ACC112 (cell line): Measurements from ENCODE around the gene CRTC3.
"Not testable (repeated sequence)": the region's sequence is repeated elsewhere in the genome, so short reads cannot be mapped to it uniquely, and the experiment has no call there.

Experiments used
- H2AFZ ChIP-seq: fragments of 200-600 bp; sonication (generic); one replicate; pipeline ENCODE4 v1.6.0; 2017; ENCODE audit warnings: antibody characterized with exemption, low read length; ENCODE audit not compliant: unreplicated experiment
- H3K27ac ChIP-seq: fragments of 200-600 bp; sonication (generic); 2 replicates; pipeline ENCODE4 v1.5.1; 2014; ENCODE audit warnings: low read depth, mild to moderate bottlenecking, antibody characterized with exemption, low read length, moderate library complexity
- H3K27me3 ChIP-seq: fragments of 200-600 bp; sonication (generic); 2 replicates; pipeline ENCODE4 v1.6.1; 2014; ENCODE audit warnings: mild to moderate bottlenecking, antibody characterized with exemption, low read length, moderate library complexity, mixed read lengths; ENCODE audit not compliant: insufficient read depth
- H3K36me3 ChIP-seq: fragments of 200-600 bp; sonication (generic); 2 replicates; pipeline ENCODE4 v1.6.1; 2016; ENCODE audit warnings: mild to moderate bottlenecking, antibody characterized with exemption, low read length, moderate library complexity, mixed read lengths; ENCODE audit not compliant: insufficient read depth
- H3K4me1 ChIP-seq: fragments of 200-600 bp; sonication (generic); one replicate; pipeline ENCODE4 v1.6.1; 2016; ENCODE audit warnings: low read length, mixed read lengths; ENCODE audit not compliant: insufficient read depth, unreplicated experiment, control insufficient read depth
- H3K4me3 ChIP-seq: fragments of 200-600 bp; sonication (generic); 2 replicates; pipeline ENCODE4 v1.5.1; 2014; ENCODE audit warnings: mild to moderate bottlenecking, low read depth, low read length
- H3K79me2 ChIP-seq: fragments of 200-600 bp; sonication (generic); one replicate; pipeline ENCODE4 v1.6.0; 2016; ENCODE audit warnings: low read length; ENCODE audit not compliant: control insufficient read depth, unreplicated experiment, insufficient read depth

Gene CRTC3

GRCh38 chr15:90619468-90619867 is 89.7 kb downstream of the CRTC3 start:
- H3K79me2 ChIP-seq = no peaks in the 10 kb centered on the region
- no peaks in the 10 kb centered on the region for H3K27me3 ChIP-seq
- H3K27ac ChIP-seq = no peak overlapping the region
- no peaks in the 10 kb centered on the region for H3K4me1 ChIP-seq
- no peak overlapping the region for H2AFZ ChIP-seq
- H3K36me3 ChIP-seq = peaks cover 4% of the 10 kb centered on the region; the same call in 1 of the 2 replicates
- no peak overlapping the region for H3K4me3 ChIP-seq

GRCh38 chr15:90619939-90620338 is 90.2 kb downstream of the CRTC3 start:
- Histone ChIP-seq H3K79me2 (no peaks in the 10 kb centered on the region), H3K36me3 (peaks cover 4% of the 10 kb centered on the region; the same call in 1 of the 2 replicates), H2AFZ (no peak overlapping the region), H3K27me3 (no peaks in the 10 kb centered on the region), H3K4me3 (no peak overlapping the region), H3K27ac (no peak overlapping the region), H3K4me1 (no peaks in the 10 kb centered on the region)

- Histone ChIP-seq H3K79me2 (no peaks in the 10 kb centered on the region), H3K4me3 (no peak overlapping the region)
Observed at GRCh38 chr15:90620379-90621067, 90.8 kb downstream of the CRTC3 start.

GRCh38 chr15:90623854-90624253 is 94.1 kb downstream of the CRTC3 start:
- H3K4me1 ChIP-seq = no peaks in the 10 kb centered on the region
- H3K4me3 ChIP-seq = no peak overlapping the region
- H3K79me2 ChIP-seq = no peaks in the 10 kb centered on the region
- H3K36me3 ChIP-seq = peaks cover 12% of the 10 kb centered on the region
- no peaks in the 10 kb centered on the region for H3K27me3 ChIP-seq
- H3K27ac ChIP-seq = no peak overlapping the region
- no peak overlapping the region for H2AFZ ChIP-seq

More at GRCh38 chr15:90620379-90621067, 90.8 kb downstream of the CRTC3 start:
- H2AFZ ChIP-seq = no peak overlapping the region
- peaks cover 4% of the 10 kb centered on the region; the same call in 1 of the 2 replicates for H3K36me3 ChIP-seq
- H3K27ac ChIP-seq = no peak overlapping the region
- no peaks in the 10 kb centered on the region for H3K27me3 ChIP-seq
- no peaks in the 10 kb centered on the region for H3K4me1 ChIP-seq

- H3K36me3 ChIP-seq = peaks cover 14% of the 10 kb centered on the region
- H3K79me2 ChIP-seq = no peaks in the 10 kb centered on the region
- H3K4me3 ChIP-seq = no peak overlapping the region
- no peaks in the 10 kb centered on the region for H3K27me3 ChIP-seq
- no peak overlapping the region for H3K27ac ChIP-seq
- no peaks in the 10 kb centered on the region for H3K4me1 ChIP-seq
- no peak overlapping the region for H2AFZ ChIP-seq
Observed at GRCh38 chr15:90624278-90624981, 94.7 kb downstream of the CRTC3 start.

- H3K27ac ChIP-seq = no peak overlapping the region
- H3K4me1 ChIP-seq = no peaks in the 10 kb centered on the region
- no peaks in the 10 kb centered on the region for H3K79me2 ChIP-seq
- no peaks in the 10 kb centered on the region for H3K27me3 ChIP-seq
- H3K36me3 ChIP-seq = peaks cover 16% of the 10 kb centered on the region
- no peak overlapping the region for H2AFZ ChIP-seq
- H3K4me3 ChIP-seq = no peak overlapping the region
Observed at GRCh38 chr15:90625037-90625436, 95.3 kb downstream of the CRTC3 start.

GRCh38 chr15:90629217-90629616 is 99.5 kb downstream of the CRTC3 start:
- Histone ChIP-seq H2AFZ (no peak overlapping the region), H3K4me3 (no peak overlapping the region), H3K4me1 (no peaks in the 10 kb centered on the region), H3K79me2 (no peaks in the 10 kb centered on the region), H3K36me3 (peaks cover 24% of the 10 kb centered on the region), H3K27me3 (no peaks in the 10 kb centered on the region), H3K27ac (no peak overlapping the region)

GRCh38 chr15:90633360-90633759 is 103.6 kb downstream of the CRTC3 start:
- Histone ChIP-seq H3K4me1 (no peaks in the 10 kb centered on the region), H3K79me2 (no peaks in the 10 kb centered on the region), H3K27ac (no peak overlapping the region), H3K27me3 (no peaks in the 10 kb centered on the region), H3K36me3 (peaks cover 22% of the 10 kb centered on the region), H2AFZ (no peak overlapping the region), H3K4me3 (no peak overlapping the region)

GRCh38 chr15:90636993-90637392 is 107.3 kb downstream of the CRTC3 start:
- not testable (repeated sequence) for H3K4me1 ChIP-seq, H3K27me3 ChIP-seq, H3K4me3 ChIP-seq, H2AFZ ChIP-seq, H3K79me2 ChIP-seq, H3K27ac ChIP-seq
- H3K36me3 ChIP-seq = peaks cover 16% of the 10 kb centered on the region

GRCh38 chr15:90637693-90638092 is 108.0 kb downstream of the CRTC3 start:
- Histone ChIP-seq H3K4me3 (no peak overlapping the region), H3K4me1 (no peaks in the 10 kb centered on the region), H3K36me3 (peaks cover 16% of the 10 kb centered on the region), H3K79me2 (no peaks in the 10 kb centered on the region), H3K27me3 (no peaks in the 10 kb centered on the region), H2AFZ (no peak overlapping the region), H3K27ac (no peak overlapping the region)

- Histone ChIP-seq H3K27ac (no peak overlapping the region), H3K4me3 (no peak overlapping the region), H3K4me1 (no peaks in the 10 kb centered on the region), H3K79me2 (no peaks in the 10 kb centered on the region), H2AFZ (no peak overlapping the region), H3K27me3 (no peaks in the 10 kb centered on the region), H3K36me3 (peaks cover 12% of the 10 kb centered on the region)
Observed at GRCh38 chr15:90638201-90638691, 108.5 kb downstream of the CRTC3 start.
